B cell (primary cell): ENCODE measurements around the gene CCK.

Experiments
- CTCF ChIP-seq: fragments of 200-600 bp; IDR thresholded peaks from one replicate; pipeline ENCODE4 v1.8.0; 2022; ENCODE audit warnings: antibody characterized with exemption, mild to moderate bottlenecking
- EZH2 ChIP-seq: IDR thresholded peaks from 2 replicates; pipeline ENCODE4 v1.6.1; 2012; ENCODE audit warnings: borderline replicate concordance, low read depth, mild to moderate bottlenecking, moderate library complexity, low read length; ENCODE audit not compliant: insufficient read depth, poor library complexity, severe bottlenecking

- TF ChIP-seq CTCF (no peak), EZH2 (no peak)
Observed at GRCh38 chr3:42300013-42300412, 34.0 kb upstream of the CCK start.
